ENCODE results near the gene ZNF646.

The ZNF646 gene

GRCh38 chr16:31073970-31074813, at the start of gene ZNF646, which contains the start of gene ZNF668:
Gene ZNF646, plus strand, starts transcription at chr16:31074422. Its CDS starts 1,903 bp downstream, at chr16:31076325.
Gene ZNF668, minus strand, starts transcription at chr16:31074240. Its CDS starts 9,781 bp downstream, at chr16:31064459.
- Mint-ChIP-seq H3K4me1 (ENCODE audit: low read depth) (peaks cover 29% of the 10 kb centered on the region), H3K36me3 (no peaks in the 10 kb centered on the region), H3K9me3 (ENCODE audit: low read depth) (no peaks in the 10 kb centered on the region), H3K27me3 (no peaks in the 10 kb centered on the region), H3K27ac (peak within 1 kb of the TSS; percentile 96), H3K4me3 (peak within 1 kb of the TSS; percentile 98)

GRCh38 chr16:31025339-31025738, 48.9 kb upstream of the ZNF646 start:
- no peaks in the 10 kb centered on the region for H3K4me1 Mint-ChIP-seq (ENCODE audit: low read depth)
- no peaks in the 10 kb centered on the region for H3K27me3 Mint-ChIP-seq
- H3K9me3 Mint-ChIP-seq (ENCODE audit: low read depth) = no peaks in the 10 kb centered on the region
- no peak overlapping the region for H3K4me3 Mint-ChIP-seq
- H3K36me3 Mint-ChIP-seq = no peaks in the 10 kb centered on the region
- H3K27ac Mint-ChIP-seq = no peak overlapping the region

- Mint-ChIP-seq H3K27me3 (no peaks in the 10 kb centered on the region), H3K9me3 (ENCODE audit: low read depth) (no peaks in the 10 kb centered on the region), H3K36me3 (no peaks in the 10 kb centered on the region), H3K4me3 (no peak overlapping the region), H3K4me1 (ENCODE audit: low read depth) (peaks cover 11% of the 10 kb centered on the region), H3K27ac (no peak overlapping the region)
Observed at GRCh38 chr16:31029272-31029671, 45.0 kb upstream of the ZNF646 start.

GRCh38 chr16:31031276-31031675, 42.9 kb upstream of the ZNF646 start:
- Mint-ChIP-seq H3K4me1 (ENCODE audit: low read depth) (peaks cover 18% of the 10 kb centered on the region), H3K36me3 (no peaks in the 10 kb centered on the region), H3K4me3 (no peak overlapping the region), H3K9me3 (ENCODE audit: low read depth) (no peaks in the 10 kb centered on the region), H3K27me3 (no peaks in the 10 kb centered on the region), H3K27ac (no peak overlapping the region)

GRCh38 chr16:31032736-31033708, 41.2 kb upstream of the ZNF646 start, which contains the start of gene STX4:
Gene STX4, plus strand, starts transcription at chr16:31033558. Its CDS starts 248 bp downstream, at chr16:31033806.
- peak within 1 kb of the TSS; percentile 93 for H3K4me3 Mint-ChIP-seq
- peak within 1 kb of the TSS; percentile 93 for H3K27ac Mint-ChIP-seq
- H3K9me3 Mint-ChIP-seq (ENCODE audit: low read depth) = no peaks in the 10 kb centered on the region
- H3K4me1 Mint-ChIP-seq (ENCODE audit: low read depth) = peaks cover 20% of the 10 kb centered on the region
- no peaks in the 10 kb centered on the region for H3K27me3 Mint-ChIP-seq
- H3K36me3 Mint-ChIP-seq = no peaks in the 10 kb centered on the region

- no peaks in the 10 kb centered on the region for H3K36me3 Mint-ChIP-seq
- H3K27ac Mint-ChIP-seq = peak overlapping the region; percentile 93
- no peaks in the 10 kb centered on the region for H3K9me3 Mint-ChIP-seq (ENCODE audit: low read depth)
- H3K4me3 Mint-ChIP-seq = peak overlapping the region; percentile 93
- no peaks in the 10 kb centered on the region for H3K27me3 Mint-ChIP-seq
- peaks cover 20% of the 10 kb centered on the region for H3K4me1 Mint-ChIP-seq (ENCODE audit: low read depth)
Observed at GRCh38 chr16:31033709-31034492, 40.3 kb upstream of the ZNF646 start.

GRCh38 chr16:31036691-31037090, 37.5 kb upstream of the ZNF646 start:
- Mint-ChIP-seq H3K27me3 (no peaks in the 10 kb centered on the region), H3K27ac (peak overlapping the region; percentile 71), H3K36me3 (no peaks in the 10 kb centered on the region), H3K9me3 (ENCODE audit: low read depth) (no peaks in the 10 kb centered on the region), H3K4me3 (no peak overlapping the region), H3K4me1 (ENCODE audit: low read depth) (peaks cover 20% of the 10 kb centered on the region)

GRCh38 chr16:31038993-31039392, 35.2 kb upstream of the ZNF646 start:
- Mint-ChIP-seq H3K4me3 (no peak overlapping the region), H3K9me3 (ENCODE audit: low read depth) (no peaks in the 10 kb centered on the region), H3K4me1 (ENCODE audit: low read depth) (peaks cover 10% of the 10 kb centered on the region), H3K27me3 (no peaks in the 10 kb centered on the region), H3K27ac (no peak overlapping the region), H3K36me3 (no peaks in the 10 kb centered on the region)

- Mint-ChIP-seq H3K27ac (no peak overlapping the region), H3K36me3 (no peaks in the 10 kb centered on the region), H3K4me1 (ENCODE audit: low read depth) (no peaks in the 10 kb centered on the region), H3K27me3 (no peaks in the 10 kb centered on the region), H3K4me3 (no peak overlapping the region), H3K9me3 (ENCODE audit: low read depth) (no peaks in the 10 kb centered on the region)
Observed at GRCh38 chr16:31042866-31043265, 31.4 kb upstream of the ZNF646 start.

- H3K27ac Mint-ChIP-seq = no peak overlapping the region
- H3K4me3 Mint-ChIP-seq = no peak overlapping the region
- no peaks in the 10 kb centered on the region for H3K4me1 Mint-ChIP-seq (ENCODE audit: low read depth)
- no peaks in the 10 kb centered on the region for H3K36me3 Mint-ChIP-seq
- no peaks in the 10 kb centered on the region for H3K27me3 Mint-ChIP-seq
- H3K9me3 Mint-ChIP-seq (ENCODE audit: low read depth) = no peaks in the 10 kb centered on the region
Observed at GRCh38 chr16:31043352-31043751, 30.9 kb upstream of the ZNF646 start.

GRCh38 chr16:31043898-31044481, 30.2 kb upstream of the ZNF646 start:
- Mint-ChIP-seq H3K27ac (no peak overlapping the region), H3K27me3 (no peaks in the 10 kb centered on the region), H3K9me3 (ENCODE audit: low read depth) (no peaks in the 10 kb centered on the region), H3K36me3 (no peaks in the 10 kb centered on the region), H3K4me1 (ENCODE audit: low read depth) (no peaks in the 10 kb centered on the region), H3K4me3 (no peak overlapping the region)

GRCh38 chr16:31050280-31051030, 23.8 kb upstream of the ZNF646 start:
- no peaks in the 10 kb centered on the region for H3K27me3 Mint-ChIP-seq
- H3K9me3 Mint-ChIP-seq (ENCODE audit: low read depth) = no peaks in the 10 kb centered on the region
- H3K4me1 Mint-ChIP-seq (ENCODE audit: low read depth) = peaks cover 2% of the 10 kb centered on the region
- H3K4me3 Mint-ChIP-seq = no peak overlapping the region
- H3K36me3 Mint-ChIP-seq = no peaks in the 10 kb centered on the region
- no peak overlapping the region for H3K27ac Mint-ChIP-seq

GRCh38 chr16:31052114-31052513, 22.1 kb upstream of the ZNF646 start:
- H3K4me3 Mint-ChIP-seq = no peak overlapping the region
- no peaks in the 10 kb centered on the region for H3K9me3 Mint-ChIP-seq (ENCODE audit: low read depth)
- peaks cover 2% of the 10 kb centered on the region for H3K4me1 Mint-ChIP-seq (ENCODE audit: low read depth)
- no peaks in the 10 kb centered on the region for H3K36me3 Mint-ChIP-seq
- no peak overlapping the region for H3K27ac Mint-ChIP-seq
- H3K27me3 Mint-ChIP-seq = no peaks in the 10 kb centered on the region
